Liver (tissue), 9 donors: ENCODE measurements around the gene ELF1. TPM values are rescaled to one million over a fixed set of nuclear protein-coding genes. Genes with fewer than 3 reads are reported as not detected.

Source experiments
- DNase-seq: peaks from one replicate; pipeline ENCODE4 v3.0.0-alpha.2; 2017; ENCODE audit warnings: low spot score
- H3K27ac ChIP-seq, 2 donors: one replicate each; pipeline ENCODE4 v1.7.0; 2013; ENCODE audit warnings: inconsistent platforms in 2 of 2, low read length in 2 of 2, control low read depth in 1 of 2, low read depth in 1 of 2, mild to moderate bottlenecking in 1 of 2
- H3K27me3 ChIP-seq, 4 donors: one replicate each; pipeline versions ENCODE4 v1.6.1 to v1.7.0; 2013; ENCODE audit warnings: low read length in 3 of 4, inconsistent platforms in 1 of 4, mild to moderate bottlenecking in 1 of 4, moderate library complexity in 1 of 4; ENCODE audit not compliant: control insufficient read depth in 4 of 4, insufficient read depth in 4 of 4
- H3K36me3 ChIP-seq, 4 donors: one replicate each; pipeline versions ENCODE4 v1.6.1 to v1.7.0; 2013; ENCODE audit warnings: low read length in 3 of 4, mild to moderate bottlenecking in 3 of 4, low read depth in 1 of 4, moderate library complexity in 1 of 4; ENCODE audit not compliant: control insufficient read depth in 4 of 4, insufficient read depth in 3 of 4
- H3K4me1 ChIP-seq, 4 donors: one replicate each; pipeline versions ENCODE4 v1.6.1 to v1.7.0; 2013; ENCODE audit warnings: low read length in 3 of 4, mild to moderate bottlenecking in 3 of 4, moderate library complexity in 1 of 4; ENCODE audit not compliant: control insufficient read depth in 4 of 4, insufficient read depth in 4 of 4
- H3K4me3 ChIP-seq, 3 donors: one replicate each; pipeline versions ENCODE4 v1.6.1 to v1.7.0; 2013; ENCODE audit warnings: low read length in 3 of 3, control low read depth in 1 of 3, low read depth in 1 of 3, mild to moderate bottlenecking in 1 of 3
- H3K9ac ChIP-seq, 2 donors: one replicate each; pipeline ENCODE4 v1.7.0; 2013; ENCODE audit warnings: low read length in 2 of 2, mild to moderate bottlenecking in 2 of 2, moderate library complexity in 2 of 2, control low read depth in 1 of 2, low read depth in 1 of 2
- H3K9me3 ChIP-seq, 4 donors: one replicate each; pipeline versions ENCODE4 v1.6.1 to v1.7.0; 2013; ENCODE audit warnings: low read length in 3 of 4; ENCODE audit not compliant: control insufficient read depth in 4 of 4
- EGR1 ChIP-seq, 2 donors: IDR thresholded peaks; 2 replicates each; pipeline ENCODE4 v1.6.1; 2016 to 2018; ENCODE audit warnings: antibody characterized with exemption in 2 of 2, low read depth in 2 of 2
- FOXA2 ChIP-seq: IDR thresholded peaks from 2 replicates; pipeline ENCODE4 v1.6.1; 2016; ENCODE audit warnings: antibody characterized with exemption
- HNF4A ChIP-seq, 2 donors: conservative IDR thresholded peaks; 2 replicates each; pipeline ENCODE4 v1.6.1; 2016; ENCODE audit warnings: antibody characterized with exemption in 2 of 2, mild to moderate bottlenecking in 2 of 2
- JUND ChIP-seq, 2 donors: IDR thresholded peaks; 2 replicates each; pipeline ENCODE4 v1.6.1; 2016; ENCODE audit warnings: antibody characterized with exemption in 2 of 2
- NR2F2 ChIP-seq: IDR thresholded peaks from 2 replicates; pipeline ENCODE4 v1.6.1; 2016; ENCODE audit warnings: antibody characterized with exemption
- RAD21 ChIP-seq, 2 donors: IDR thresholded peaks; 2 replicates each; pipeline ENCODE4 v1.6.1; 2016; ENCODE audit warnings: antibody characterized with exemption in 2 of 2, mild to moderate bottlenecking in 2 of 2
- RXRA ChIP-seq, 2 donors: IDR thresholded peaks; 2 replicates each; pipeline ENCODE4 v1.6.1; 2017 to 2018; ENCODE audit warnings: antibody characterized with exemption in 2 of 2, mild to moderate bottlenecking in 1 of 2
- SP1 ChIP-seq: IDR thresholded peaks from 2 replicates; pipeline ENCODE4 v1.6.1; 2018; ENCODE audit warnings: antibody characterized with exemption, mild to moderate bottlenecking
- YY1 ChIP-seq: IDR thresholded peaks from 2 replicates; pipeline ENCODE4 v1.6.1; 2016; ENCODE audit warnings: antibody characterized with exemption, mild to moderate bottlenecking
- WGBS: extraction: QIAGEN DNeasy Blood & Tissue Kit; methylation state at CpG from one replicate; pipeline ENCODE4 v1.1.7; 2013; 5-methylcytosine and 5-hydroxymethylcytosine counted together
- polyA plus RNA-seq, 2 donors: library from polyadenylated mRNA; stranded (reverse) in 1 of 2; unstranded in 1 of 2; fragments of 200-250 nt in 1 of 2; fragments of >200 nt in 1 of 2; fragmentation: Nextera tagmentation in 1 of 2; extraction: Ambion mirVana in 1 of 2; gene quantifications; one replicate each; pipeline versions ENCODE4 v1.2.1 to v1.2.3, GENCODE V29; 2013 to 2015
- total RNA-seq, 2 donors: library from RNA; depleted of rRNA; stranded (reverse); fragments of >200 nt; gene quantifications; one replicate each; pipeline ENCODE4 v1.2.3, GENCODE V29; 2014
- TF ChIP-seq, protein P1 (sequence below): fragments of 150-350 bp; IDR thresholded peaks from 2 replicates; pipeline ENCODE4 v1.5.1; 2017; ENCODE audit warnings: improper control_type of control experiment, low read depth, low read length; ENCODE audit not compliant: missing input control
- TF ChIP-seq, protein P2 (sequence below): IDR thresholded peaks from 2 replicates; pipeline ENCODE4 v1.6.1; 2016; ENCODE audit warnings: antibody characterized with exemption
- donor health status: healthy.
- donor health status: healthy.
- donor health status: healthy.
- donor health status: healthy.
- donor health status: healthy.

Gene ELF1
- total and polyA plus RNA-seq, 4 donors = 15.3 to 57.2 (median 26.5) TPM

DNA sequence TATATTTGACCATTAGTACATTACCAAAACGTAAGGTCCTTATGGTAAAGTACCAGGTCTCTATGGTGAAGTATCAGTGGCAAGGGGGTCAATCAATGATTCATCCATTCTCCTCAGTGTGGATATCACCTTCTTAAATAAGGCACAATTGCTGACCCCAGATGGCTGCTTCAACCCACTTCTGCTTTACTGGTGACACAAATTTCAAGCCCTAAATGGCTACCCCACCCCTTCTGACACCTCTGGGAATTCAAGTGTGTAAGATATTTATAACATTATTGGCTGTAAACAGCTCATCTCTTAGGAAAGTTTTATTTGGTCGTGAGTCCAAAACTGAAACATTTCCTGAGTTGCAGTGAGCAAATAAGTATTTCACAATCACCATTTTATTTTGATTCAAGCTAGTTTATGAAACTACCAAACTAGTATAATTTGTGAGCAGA, 34.3 kb upstream of the ELF1 start:
- 17% methylated on average over 2 of the region's 2 CpGs for WGBS
- Histone ChIP-seq H3K9me3 (no peaks in the 10 kb centered on the region), H3K9ac (peak overlapping the region in 1 of 2 donors; percentile 8), H3K4me1 (peaks cover 7 to 55% (median 40%) of the 10 kb centered on the region in 4 donors), H3K36me3 (no peaks in the 10 kb centered on the region), H3K4me3 (no peak overlapping the region), H3K27ac (peak overlapping the region; percentile 88 to 90), H3K27me3 (no peaks in the 10 kb centered on the region)
- DNase-seq = no peak
- TF ChIP-seq EGR1 (IDR thresholded peaks at IDR 0.05; ENCODE audit: low read depth in 2 of 2) = no peak
- peak; percentile 18 to 38 for TF ChIP-seq RAD21 (IDR thresholded peaks at IDR 0.05)
- peak; percentile 41 to 48 for TF ChIP-seq HNF4A (conservative IDR thresholded peaks at IDR 0.05)
- TF ChIP-seq SP1 = peak; percentile 39
- peak in 1 of 2 donors; percentile 44 for TF ChIP-seq RXRA (IDR thresholded peaks at IDR 0.05)
- TF ChIP-seq, protein P1, sequence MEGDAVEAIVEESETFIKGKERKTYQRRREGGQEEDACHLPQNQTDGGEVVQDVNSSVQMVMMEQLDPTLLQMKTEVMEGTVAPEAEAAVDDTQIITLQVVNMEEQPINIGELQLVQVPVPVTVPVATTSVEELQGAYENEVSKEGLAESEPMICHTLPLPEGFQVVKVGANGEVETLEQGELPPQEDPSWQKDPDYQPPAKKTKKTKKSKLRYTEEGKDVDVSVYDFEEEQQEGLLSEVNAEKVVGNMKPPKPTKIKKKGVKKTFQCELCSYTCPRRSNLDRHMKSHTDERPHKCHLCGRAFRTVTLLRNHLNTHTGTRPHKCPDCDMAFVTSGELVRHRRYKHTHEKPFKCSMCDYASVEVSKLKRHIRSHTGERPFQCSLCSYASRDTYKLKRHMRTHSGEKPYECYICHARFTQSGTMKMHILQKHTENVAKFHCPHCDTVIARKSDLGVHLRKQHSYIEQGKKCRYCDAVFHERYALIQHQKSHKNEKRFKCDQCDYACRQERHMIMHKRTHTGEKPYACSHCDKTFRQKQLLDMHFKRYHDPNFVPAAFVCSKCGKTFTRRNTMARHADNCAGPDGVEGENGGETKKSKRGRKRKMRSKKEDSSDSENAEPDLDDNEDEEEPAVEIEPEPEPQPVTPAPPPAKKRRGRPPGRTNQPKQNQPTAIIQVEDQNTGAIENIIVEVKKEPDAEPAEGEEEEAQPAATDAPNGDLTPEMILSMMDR = no peak
- TF ChIP-seq FOXA2 = peak; percentile 24
- peak in 1 of 2 donors; percentile 15 for TF ChIP-seq JUND (IDR thresholded peaks at IDR 0.05)
- TF ChIP-seq YY1 = peak; percentile 26
- TF ChIP-seq, protein P2, sequence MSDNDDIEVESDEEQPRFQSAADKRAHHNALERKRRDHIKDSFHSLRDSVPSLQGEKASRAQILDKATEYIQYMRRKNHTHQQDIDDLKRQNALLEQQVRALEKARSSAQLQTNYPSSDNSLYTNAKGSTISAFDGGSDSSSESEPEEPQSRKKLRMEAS = no peak

GRCh38 chr13:41052441-41052840, 33.3 kb upstream of the ELF1 start:
- Histone ChIP-seq H3K4me3 (no peak overlapping the region), H3K36me3 (peaks cover 0 to 2% (median 0%) of the 10 kb centered on the region in 4 donors), H3K27ac (peak overlapping the region; percentile 88 to 90), H3K9ac (no peak overlapping the region), H3K4me1 (peaks cover 7 to 48% (median 35%) of the 10 kb centered on the region in 4 donors), H3K27me3 (no peaks in the 10 kb centered on the region), H3K9me3 (no peaks in the 10 kb centered on the region)
- TF ChIP-seq, protein P1 = no peak
- TF ChIP-seq FOXA2 (no peak), JUND (IDR thresholded peaks at IDR 0.05) (no peak), NR2F2 (no peak)
- TF ChIP-seq, protein P2 = no peak
- WGBS = 40% methylated on average over 3 of the region's 3 CpGs
- DNase-seq = no peak
